ENCODE data around the gene SORBS1. TPM values are rescaled to one million over a fixed set of nuclear protein-coding genes. Genes with fewer than 3 reads are reported as not detected.

The SORBS1 gene
- total RNA-seq, 1 donor from 2014 or later: 5.1 TPM

DNA sequence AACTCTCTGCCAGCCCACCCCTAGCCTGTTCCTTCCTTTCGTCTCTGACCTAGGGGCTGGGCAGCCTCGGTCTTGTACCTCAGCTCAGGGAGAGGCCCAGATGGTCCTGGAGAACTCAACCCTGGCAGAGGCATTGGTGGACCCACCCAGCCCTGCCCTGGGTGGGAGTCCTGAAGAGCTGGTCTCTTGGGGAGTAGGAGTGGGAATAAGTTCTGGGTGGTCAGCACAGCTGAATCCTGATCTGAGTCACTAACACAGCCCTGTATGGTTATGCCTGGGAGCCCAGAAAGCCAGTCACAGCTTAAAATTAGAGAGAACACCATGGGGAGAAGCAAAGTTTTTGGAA, 84.0 kb downstream of the SORBS1 start:
- H3K79me2 ChIP-seq (ENCODE audit: insufficient read depth, low read length): no peaks in the 10 kb centered on the region
- no peaks in the 10 kb centered on the region for H3K9me3 ChIP-seq (ENCODE audit: insufficient read depth, low read depth, low read length)
- no peaks in the 10 kb centered on the region for H3K27me3 Mint-ChIP-seq (ENCODE audit: low read depth, unreplicated experiment)
- no peaks in the 10 kb centered on the region for H3K36me3 Mint-ChIP-seq (ENCODE audit: low read depth, unreplicated experiment)
- peak overlapping the region; percentile 72 for H3K27ac Mint-ChIP-seq (ENCODE audit: unreplicated experiment)
- no peak overlapping the region for H3K4me2 ChIP-seq (ENCODE audit: low read length)
- no peaks in the 10 kb centered on the region for H3K4me1 ChIP-seq (ENCODE audit: insufficient read depth, low read length)
- no peak for TF ChIP-seq EZH2 (IDR thresholded peaks at IDR 0.05; ENCODE audit: insufficient read depth, low read length)
- TF ChIP-seq, protein P1, sequence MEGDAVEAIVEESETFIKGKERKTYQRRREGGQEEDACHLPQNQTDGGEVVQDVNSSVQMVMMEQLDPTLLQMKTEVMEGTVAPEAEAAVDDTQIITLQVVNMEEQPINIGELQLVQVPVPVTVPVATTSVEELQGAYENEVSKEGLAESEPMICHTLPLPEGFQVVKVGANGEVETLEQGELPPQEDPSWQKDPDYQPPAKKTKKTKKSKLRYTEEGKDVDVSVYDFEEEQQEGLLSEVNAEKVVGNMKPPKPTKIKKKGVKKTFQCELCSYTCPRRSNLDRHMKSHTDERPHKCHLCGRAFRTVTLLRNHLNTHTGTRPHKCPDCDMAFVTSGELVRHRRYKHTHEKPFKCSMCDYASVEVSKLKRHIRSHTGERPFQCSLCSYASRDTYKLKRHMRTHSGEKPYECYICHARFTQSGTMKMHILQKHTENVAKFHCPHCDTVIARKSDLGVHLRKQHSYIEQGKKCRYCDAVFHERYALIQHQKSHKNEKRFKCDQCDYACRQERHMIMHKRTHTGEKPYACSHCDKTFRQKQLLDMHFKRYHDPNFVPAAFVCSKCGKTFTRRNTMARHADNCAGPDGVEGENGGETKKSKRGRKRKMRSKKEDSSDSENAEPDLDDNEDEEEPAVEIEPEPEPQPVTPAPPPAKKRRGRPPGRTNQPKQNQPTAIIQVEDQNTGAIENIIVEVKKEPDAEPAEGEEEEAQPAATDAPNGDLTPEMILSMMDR (IDR thresholded peaks at IDR 0.05; ENCODE audit: insufficient read depth, low read depth, low read length): no peak
- H3K4me3 ChIP-seq (ENCODE audit: insufficient read depth, low read depth, low read length): no peak overlapping the region
- no peak overlapping the region for H3K4me3 Mint-ChIP-seq (ENCODE audit: unreplicated experiment)
- H4K20me1 ChIP-seq (ENCODE audit: insufficient read depth, low read length): no peaks in the 10 kb centered on the region
- no peak overlapping the region for H3K9ac ChIP-seq (ENCODE audit: low read length)
- peaks cover 37% of the 10 kb centered on the region for H3K4me1 Mint-ChIP-seq (ENCODE audit: low read depth, unreplicated experiment)
- peaks cover 3% of the 10 kb centered on the region for H3K9me3 Mint-ChIP-seq (ENCODE audit: unreplicated experiment)
- DNase-seq (ENCODE audit: low read depth) (no peak), FAIRE-seq (no peak)
- no peak overlapping the region for H2AFZ ChIP-seq (ENCODE audit: low read depth, low read length)
- no peaks in the 10 kb centered on the region for H3K27me3 ChIP-seq (ENCODE audit: insufficient read depth, low read length)
- H3K36me3 ChIP-seq (ENCODE audit: insufficient read depth, low read length): no peaks in the 10 kb centered on the region
- H3K27ac ChIP-seq (ENCODE audit: low read depth, low read length): no peak overlapping the region

DNA sequence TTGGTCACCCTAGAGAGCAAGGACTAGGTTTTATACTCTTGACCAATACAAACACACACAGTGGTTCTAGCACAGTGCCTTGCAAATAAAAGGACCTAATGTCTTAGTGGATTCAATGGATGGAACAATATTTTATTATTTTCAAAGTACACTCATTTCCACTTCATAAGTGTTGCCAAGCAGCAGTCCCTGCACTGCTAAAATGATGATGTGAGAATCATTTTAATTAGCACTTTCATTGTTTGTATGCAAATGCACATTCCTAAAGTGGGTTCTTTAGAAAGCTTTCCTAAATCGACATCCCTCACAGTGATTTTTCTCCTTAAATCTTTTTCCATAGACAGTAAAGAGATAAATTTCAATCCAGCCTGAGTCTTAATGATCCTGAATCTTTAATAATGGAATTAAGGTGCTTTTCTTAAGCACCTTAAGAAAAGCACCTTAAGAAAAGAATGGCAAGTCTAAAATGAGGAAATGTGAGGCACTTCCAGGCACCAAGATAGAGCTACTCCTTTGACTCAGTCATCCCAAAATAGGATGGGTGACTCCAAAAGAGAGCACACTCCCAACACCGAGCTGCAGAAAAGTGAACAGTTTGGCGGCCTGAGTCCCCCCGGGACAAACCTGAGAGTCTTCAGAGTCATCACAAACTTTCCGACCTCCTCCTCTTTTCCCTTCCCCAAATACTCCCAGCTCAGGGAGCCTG, 84.5 kb downstream of the SORBS1 start:
- Mint-ChIP-seq H3K27me3 (ENCODE audit: low read depth, unreplicated experiment) (no peaks in the 10 kb centered on the region), H3K9me3 (ENCODE audit: unreplicated experiment) (peaks cover 3% of the 10 kb centered on the region), H3K27ac (ENCODE audit: unreplicated experiment) (peak overlapping the region; percentile 72), H3K4me1 (ENCODE audit: low read depth, unreplicated experiment) (peaks cover 33% of the 10 kb centered on the region), H3K36me3 (ENCODE audit: low read depth, unreplicated experiment) (no peaks in the 10 kb centered on the region), H3K4me3 (ENCODE audit: unreplicated experiment) (no peak overlapping the region)
- Histone ChIP-seq H3K9ac (ENCODE audit: low read length) (no peak overlapping the region), H3K79me2 (ENCODE audit: insufficient read depth, low read length) (no peaks in the 10 kb centered on the region), H3K4me3 (ENCODE audit: insufficient read depth, low read depth, low read length) (no peak overlapping the region), H3K4me1 (ENCODE audit: insufficient read depth, low read length) (no peaks in the 10 kb centered on the region), H3K27ac (ENCODE audit: low read depth, low read length) (no peak overlapping the region), H4K20me1 (ENCODE audit: insufficient read depth, low read length) (no peaks in the 10 kb centered on the region), H3K27me3 (ENCODE audit: insufficient read depth, low read length) (no peaks in the 10 kb centered on the region), H3K9me3 (ENCODE audit: insufficient read depth, low read depth, low read length) (no peaks in the 10 kb centered on the region), H2AFZ (ENCODE audit: low read depth, low read length) (no peak overlapping the region), H3K36me3 (ENCODE audit: insufficient read depth, low read length) (no peaks in the 10 kb centered on the region), H3K4me2 (ENCODE audit: low read length) (no peak overlapping the region)
- DNase-seq (ENCODE audit: low read depth) (no peak), FAIRE-seq (no peak)
- no peak for TF ChIP-seq EZH2 (IDR thresholded peaks at IDR 0.05; ENCODE audit: insufficient read depth, low read length)
- TF ChIP-seq, protein P1 (IDR thresholded peaks at IDR 0.05; ENCODE audit: insufficient read depth, low read depth, low read length): no peak

DNA sequence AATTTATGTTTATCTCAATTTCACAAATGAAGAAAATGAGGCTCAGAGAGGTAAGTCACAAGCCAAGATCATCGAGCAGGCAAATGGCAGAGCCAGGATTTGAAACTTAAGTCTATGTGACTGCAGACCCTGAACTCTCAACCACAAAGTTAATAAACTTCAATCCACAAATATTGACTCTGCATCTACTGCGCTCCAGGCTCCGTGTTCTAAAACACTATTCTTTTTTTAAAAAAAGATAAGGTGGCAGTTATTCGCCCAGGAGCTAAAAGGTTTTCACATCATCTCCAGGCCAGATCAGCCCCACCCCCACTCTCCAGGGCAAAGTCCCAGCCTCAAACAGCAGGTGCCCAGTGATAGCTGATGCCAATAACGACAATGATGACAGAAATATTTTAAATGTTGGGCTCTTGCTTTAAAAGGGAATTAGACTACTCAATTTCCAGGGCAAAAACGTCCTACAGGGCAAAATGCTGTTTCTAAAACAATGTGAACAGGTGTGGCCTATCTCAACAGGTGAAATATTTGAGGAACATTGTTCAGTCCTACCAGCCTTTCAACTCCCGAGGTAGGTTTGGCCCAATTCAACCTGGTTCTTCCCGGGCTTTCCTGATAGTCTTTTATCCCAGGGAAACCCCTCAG, 85.2 kb downstream of the SORBS1 start:
- Histone ChIP-seq H3K27ac (ENCODE audit: low read depth, low read length) (no peak overlapping the region), H3K9me3 (ENCODE audit: insufficient read depth, low read depth, low read length) (no peaks in the 10 kb centered on the region), H3K36me3 (ENCODE audit: insufficient read depth, low read length) (no peaks in the 10 kb centered on the region), H2AFZ (ENCODE audit: low read depth, low read length) (no peak overlapping the region), H3K4me3 (ENCODE audit: insufficient read depth, low read depth, low read length) (no peak overlapping the region), H3K4me1 (ENCODE audit: insufficient read depth, low read length) (no peaks in the 10 kb centered on the region), H3K4me2 (ENCODE audit: low read length) (no peak overlapping the region), H3K79me2 (ENCODE audit: insufficient read depth, low read length) (no peaks in the 10 kb centered on the region), H3K9ac (ENCODE audit: low read length) (no peak overlapping the region), H4K20me1 (ENCODE audit: insufficient read depth, low read length) (no peaks in the 10 kb centered on the region), H3K27me3 (ENCODE audit: insufficient read depth, low read length) (no peaks in the 10 kb centered on the region)
- FAIRE-seq (no peak), DNase-seq (ENCODE audit: low read depth) (no peak)
- TF ChIP-seq, protein P1 (IDR thresholded peaks at IDR 0.05; ENCODE audit: insufficient read depth, low read depth, low read length): no peak
- TF ChIP-seq EZH2 (IDR thresholded peaks at IDR 0.05; ENCODE audit: insufficient read depth, low read length): no peak
- no peaks in the 10 kb centered on the region for H3K27me3 Mint-ChIP-seq (ENCODE audit: low read depth, unreplicated experiment)
- H3K27ac Mint-ChIP-seq (ENCODE audit: unreplicated experiment): no peak overlapping the region
- H3K4me3 Mint-ChIP-seq (ENCODE audit: unreplicated experiment): no peak overlapping the region
- peaks cover 27% of the 10 kb centered on the region for H3K4me1 Mint-ChIP-seq (ENCODE audit: low read depth, unreplicated experiment)
- no peaks in the 10 kb centered on the region for H3K36me3 Mint-ChIP-seq (ENCODE audit: low read depth, unreplicated experiment)
- peaks cover 3% of the 10 kb centered on the region for H3K9me3 Mint-ChIP-seq (ENCODE audit: unreplicated experiment)

Measured in astrocyte (in vitro differentiated cells and primary cell).